Aorta (tissue), 4 donors: ENCODE results near the gene SPDEF. TPM values are rescaled to one million over a fixed set of nuclear protein-coding genes. Genes with fewer than 3 reads are reported as not detected.

ENCODE experiments used
- polyA plus RNA-seq, 2 donors: library from polyadenylated mRNA; stranded (reverse); fragments of 200-250 nt; gene quantifications; one replicate each; pipeline ENCODE4 v1.2.3, GENCODE V29; 2013
- total RNA-seq, 2 donors: library from RNA; stranded (reverse); fragmentation: NEBNext Ultra II Directional; extraction: Animal tissue kit (Norgen Biotek cat#: 25700); gene quantifications; one replicate each; pipeline ENCODE4 v1.2.1, GENCODE V29; 2021
- donor health status: healthy with polysubstance abuse.
- donor health status: Bipolar disorder and iron deficiency.
- donor health status: DM: no; HTN: no; CAD: no.
- donor health status: DM: yes; HTN: yes; CAD: no.

SPDEF gene
- total and polyA plus RNA-seq, 4 donors: 0.23 to 3.0 (median 0.67) TPM; not detected in 1

Other genes starting within 250 kb of the SPDEF start
- gene NUDT3, start 163.7 kb downstream of the SPDEF start, total RNA-seq: 10 to 100 TPM; 47.3 to 50.2 TPM
- 10 to 100 TPM; 15.5 to 19.9 TPM for gene NUDT3, start 163.7 kb downstream of the SPDEF start, polyA plus RNA-seq
- gene RPS10, start 130.3 kb downstream of the SPDEF start, total RNA-seq: 100 to 1,000 TPM; 835 to 876 TPM
- gene RPS10, start 130.3 kb downstream of the SPDEF start, polyA plus RNA-seq: 1,000 to 10,000 TPM; 2,619 to 4,721 TPM
- gene PACSIN1, start 90.3 kb downstream of the SPDEF start, total RNA-seq: under 1 TPM; 0.10 to 0.84 TPM
- gene PACSIN1, start 90.3 kb downstream of the SPDEF start, polyA plus RNA-seq: under 1 TPM in 1 of 2 donors, not detected in 1; 0.10 TPM
- 10 to 100 TPM; 69.7 to 76.6 TPM for gene ILRUN, start 140.4 kb upstream of the SPDEF start, total RNA-seq
- gene ILRUN, start 140.4 kb upstream of the SPDEF start, polyA plus RNA-seq: 10 to 100 TPM; 46.7 to 62.2 TPM
- gene SNRPC, start 201.2 kb upstream of the SPDEF start, total RNA-seq: 10 to 100 TPM; 37.6 to 43.5 TPM
- 100 to 1,000 TPM in 1 of 2 donors, 10 to 100 TPM in 1; 79.3 to 109 TPM for gene SNRPC, start 201.2 kb upstream of the SPDEF start, polyA plus RNA-seq
- 10 to 100 TPM; 11.1 to 12.0 TPM for gene BLTP3A, start 235.8 kb upstream of the SPDEF start, total RNA-seq
- gene BLTP3A, start 235.8 kb upstream of the SPDEF start, polyA plus RNA-seq: 1 to 10 TPM; 1.1 to 2.1 TPM